Psoas muscle (tissue), 8 donors: ENCODE measurements around the gene SLC16A14. TPM values are rescaled to one million over a fixed set of nuclear protein-coding genes. Genes with fewer than 3 reads are reported as not detected.

Source experiments
- ATAC-seq, 4 donors: fragments of 200-7000 bp; cut with Tn5 transposase; one replicate each; pipeline ENCODE4 v1.9.1; 2020; ENCODE audit warnings: moderate library complexity in 3 of 4, mild to moderate bottlenecking in 2 of 4
- DNase-seq, 2 donors: peaks; one replicate each; pipeline ENCODE4 v3.0.0-alpha.2; 2020
- H3K27ac ChIP-seq: fragments of 200-600 bp; one replicate; pipeline ENCODE4 v1.8.0; 2022
- H3K27me3 ChIP-seq, 3 donors: fragments of 200-600 bp in 1 of 3; one replicate each; pipeline versions ENCODE4 v1.6.1 to v1.8.0; 2013 to 2022; ENCODE audit warnings: low read length in 2 of 3, mild to moderate bottlenecking in 2 of 3, moderate library complexity in 1 of 3; ENCODE audit not compliant: insufficient read depth in 3 of 3
- H3K36me3 ChIP-seq, 2 donors: fragments of 200-600 bp in 1 of 2; one replicate each; pipeline versions ENCODE4 v1.6.1 to v1.8.0; 2013 to 2022; ENCODE audit warnings: low read depth in 1 of 2, mild to moderate bottlenecking in 1 of 2, moderate library complexity in 1 of 2; ENCODE audit not compliant: insufficient read depth in 1 of 2
- H3K4me1 ChIP-seq: fragments of 200-600 bp; one replicate; pipeline ENCODE4 v1.8.0; 2022
- H3K4me3 ChIP-seq: fragments of 200-600 bp; one replicate; pipeline ENCODE4 v1.8.0; 2022; ENCODE audit warnings: mild to moderate bottlenecking
- H3K9me3 ChIP-seq: fragments of 200-600 bp; one replicate; pipeline ENCODE4 v1.8.0; 2022
- WGBS, 3 donors: extraction: QIAGEN DNeasy Blood & Tissue Kit; methylation state at CpG; one replicate each; pipeline versions ENCODE4 v1.1.6 to v1.1.7; 2013; 5-methylcytosine and 5-hydroxymethylcytosine counted together
- intact Hi-C, 2 donors: fragments of 100-400 bp; cut with DNase I; formaldehyde crosslinking; loops; one replicate each; pipeline versions ENCODE4 v1.11.0 to v1.14.2; 2022
- polyA plus RNA-seq, 3 donors: library from polyadenylated mRNA; stranded (reverse); fragments of 200-250 nt; gene quantifications; one replicate each; pipeline ENCODE4 v1.2.3, GENCODE V29; 2013
- total RNA-seq, 4 donors: library from RNA; stranded (reverse); fragmentation: NEBNext Ultra II Directional in 2 of 4; extraction: Animal tissue kit (Norgen Biotek cat#: 25700) in 2 of 4; gene quantifications; one replicate each; pipeline versions ENCODE4 v1.2.1 to v1.2.4, GENCODE V29; 2021 to 2023
- TF ChIP-seq, protein P1 (sequence below): fragments of 200-600 bp; IDR thresholded peaks from one replicate; pipeline ENCODE4 v1.8.0; 2022; ENCODE audit warnings: antibody characterized with exemption
- donor health status: healthy with polysubstance abuse.
- donor health status: DM: no; HTN: no; CAD: no; lungs with moderate emphysema.
- donor health status: Bipolar disorder and iron deficiency.
- donor health status: healthy.
- donor health status: DM: yes; HTN: yes; CAD: no.
- donor health status: DM: no; HTN: no; CAD: no.
- donor health status: DM: no; HTN: no; CAD: no.
- donor health status: DM: yes; HTN: yes; CAD: no.

The SLC16A14 gene
- total and polyA plus RNA-seq, 7 donors = 0.17 to 1.2 (median 0.46) TPM

DNA sequence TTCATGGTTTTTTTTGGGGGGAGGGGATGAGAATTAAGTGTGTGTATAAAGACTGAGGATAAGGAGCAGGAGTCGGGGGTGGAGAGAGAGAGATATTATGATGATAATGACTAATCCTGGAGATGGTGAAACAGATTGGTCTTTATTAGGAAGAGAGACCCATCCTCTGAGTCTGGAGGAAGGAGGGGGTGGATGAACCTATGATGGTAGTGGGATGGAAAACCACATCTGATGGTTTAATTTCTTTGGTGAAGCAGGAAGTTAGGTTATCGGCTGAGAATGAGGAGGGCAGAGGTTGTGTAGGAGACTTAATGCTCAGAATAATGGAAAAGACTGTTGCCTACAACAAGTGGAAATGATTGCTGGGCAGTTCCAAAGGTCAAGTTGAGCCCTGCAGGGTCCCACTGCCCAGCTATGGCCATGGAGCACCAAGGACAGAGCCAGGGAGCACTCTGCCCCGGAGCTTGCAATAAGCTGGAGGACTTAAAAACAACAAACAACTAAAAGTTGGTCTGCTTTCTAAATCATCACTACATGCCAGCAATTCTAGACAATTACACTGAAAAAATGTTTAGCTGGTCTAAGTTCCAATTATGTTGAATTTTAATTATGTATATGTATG lies 7.9 kb downstream of the SLC16A14 start:
- intact Hi-C loops = no loop called here
- H3K4me1 ChIP-seq = no peaks in the 10 kb centered on the region
- ATAC-seq = no peak
- no peak for DNase-seq
- no peak overlapping the region for H3K4me3 ChIP-seq
- no peaks in the 10 kb centered on the region for H3K9me3 ChIP-seq
- H3K36me3 ChIP-seq = no peaks in the 10 kb centered on the region
- TF ChIP-seq, protein P1, sequence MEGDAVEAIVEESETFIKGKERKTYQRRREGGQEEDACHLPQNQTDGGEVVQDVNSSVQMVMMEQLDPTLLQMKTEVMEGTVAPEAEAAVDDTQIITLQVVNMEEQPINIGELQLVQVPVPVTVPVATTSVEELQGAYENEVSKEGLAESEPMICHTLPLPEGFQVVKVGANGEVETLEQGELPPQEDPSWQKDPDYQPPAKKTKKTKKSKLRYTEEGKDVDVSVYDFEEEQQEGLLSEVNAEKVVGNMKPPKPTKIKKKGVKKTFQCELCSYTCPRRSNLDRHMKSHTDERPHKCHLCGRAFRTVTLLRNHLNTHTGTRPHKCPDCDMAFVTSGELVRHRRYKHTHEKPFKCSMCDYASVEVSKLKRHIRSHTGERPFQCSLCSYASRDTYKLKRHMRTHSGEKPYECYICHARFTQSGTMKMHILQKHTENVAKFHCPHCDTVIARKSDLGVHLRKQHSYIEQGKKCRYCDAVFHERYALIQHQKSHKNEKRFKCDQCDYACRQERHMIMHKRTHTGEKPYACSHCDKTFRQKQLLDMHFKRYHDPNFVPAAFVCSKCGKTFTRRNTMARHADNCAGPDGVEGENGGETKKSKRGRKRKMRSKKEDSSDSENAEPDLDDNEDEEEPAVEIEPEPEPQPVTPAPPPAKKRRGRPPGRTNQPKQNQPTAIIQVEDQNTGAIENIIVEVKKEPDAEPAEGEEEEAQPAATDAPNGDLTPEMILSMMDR = no peak
- H3K27ac ChIP-seq = no peak overlapping the region
- 81 to 87% (median 81%) methylated on average over 3 of the region's 3 CpGs for WGBS, 3 donors
- peaks cover 0 to 9% (median 2%) of the 10 kb centered on the region in 3 donors for H3K27me3 ChIP-seq

DNA sequence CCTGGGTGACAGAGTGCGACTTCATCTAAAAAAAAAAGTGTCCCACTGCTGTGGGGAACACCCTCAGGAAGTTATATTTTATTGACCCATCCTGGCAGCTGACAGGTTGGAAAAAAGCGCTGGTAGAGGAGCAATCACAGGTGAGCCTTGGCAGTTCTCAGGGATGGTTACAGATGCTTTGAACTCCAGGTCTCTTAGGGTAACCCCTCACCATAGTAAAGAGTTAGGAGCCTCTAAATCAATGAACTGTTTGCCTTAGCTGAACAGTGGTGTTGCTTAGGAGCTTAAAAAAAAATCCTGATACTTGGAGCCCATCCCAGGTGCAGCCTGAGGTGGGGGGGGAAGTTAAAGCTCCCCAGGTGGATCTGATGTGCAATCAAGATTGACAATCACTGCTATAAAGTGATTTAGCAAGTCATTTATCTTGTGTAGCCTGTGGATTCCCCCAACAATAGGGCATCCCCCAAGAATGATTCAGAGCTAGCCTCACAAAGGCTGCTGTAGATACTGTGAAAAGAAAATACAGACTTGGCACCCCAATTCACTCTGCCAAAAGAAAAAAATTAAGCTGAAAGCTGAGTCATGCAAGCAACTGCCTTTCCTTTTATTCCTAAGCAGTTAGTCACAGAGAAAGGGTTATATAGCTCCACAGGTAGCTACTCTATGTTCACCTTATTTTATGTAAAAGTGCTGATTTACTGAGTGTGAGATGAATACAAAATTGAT lies 14.8 kb downstream of the SLC16A14 start:
- Histone ChIP-seq H3K4me1 (no peaks in the 10 kb centered on the region), H3K36me3 (no peaks in the 10 kb centered on the region), H3K27ac (no peak overlapping the region), H3K27me3 (no peaks in the 10 kb centered on the region), H3K9me3 (no peaks in the 10 kb centered on the region), H3K4me3 (no peak overlapping the region)
- ATAC-seq (no peak), DNase-seq (no peak)
- 89 to 100% (median 95%) methylated on average over 2 of the region's 2 CpGs for WGBS, 3 donors
- intact Hi-C loops = no loop called here
- TF ChIP-seq, protein P1 = no peak

DNA sequence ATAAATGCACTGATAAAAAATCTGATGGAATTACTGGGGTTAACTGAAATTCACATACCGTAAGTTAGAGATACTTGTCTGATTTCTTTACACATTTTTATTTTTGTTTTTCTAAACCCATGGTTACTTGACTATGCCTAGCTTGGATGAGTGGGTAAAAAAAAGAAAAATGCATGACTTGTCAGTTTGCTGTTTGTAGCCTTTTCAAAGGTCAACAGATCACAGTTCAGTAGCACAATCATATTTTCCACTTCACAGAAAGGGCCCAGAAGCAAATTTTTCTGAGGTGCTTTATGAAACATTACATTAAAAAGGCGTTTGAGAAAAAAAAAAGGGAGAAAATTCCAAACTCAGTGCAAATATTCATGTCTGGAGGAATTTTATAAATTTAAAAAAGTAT lies 16.4 kb downstream of the SLC16A14 start:
- intact Hi-C loops = no loop called here
- Histone ChIP-seq H3K36me3 (no peaks in the 10 kb centered on the region), H3K27me3 (no peaks in the 10 kb centered on the region), H3K4me1 (no peaks in the 10 kb centered on the region), H3K27ac (no peak overlapping the region), H3K9me3 (no peaks in the 10 kb centered on the region), H3K4me3 (no peak overlapping the region)
- no peak for DNase-seq
- ATAC-seq = no peak
- WGBS, 3 donors = 70 to 77% (median 72%) methylated on average over 2 of the region's 2 CpGs
- TF ChIP-seq, protein P1 = no peak

DNA sequence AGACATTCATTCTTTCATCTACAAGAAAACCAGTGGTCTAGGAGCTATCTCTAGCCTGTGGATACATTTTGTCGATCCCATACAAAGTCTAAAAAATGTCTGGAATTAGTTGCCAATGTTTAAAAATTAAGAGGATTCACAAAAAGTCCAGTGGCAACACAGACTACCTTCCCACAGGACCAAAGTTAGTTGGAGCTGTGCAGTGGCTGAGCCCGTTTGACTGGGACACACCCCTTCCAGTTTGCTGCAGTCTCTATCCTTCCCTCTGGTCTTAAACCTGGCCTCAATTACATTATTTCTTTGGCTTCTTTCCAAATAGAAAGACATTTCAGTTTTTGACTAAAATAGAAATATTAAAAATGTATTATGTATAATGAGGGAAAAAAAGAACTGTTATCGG lies 18.6 kb downstream of the SLC16A14 start:
- DNase-seq (no peak), ATAC-seq (no peak)
- H3K9me3 ChIP-seq = no peaks in the 10 kb centered on the region
- no peak overlapping the region for H3K4me3 ChIP-seq
- H3K4me1 ChIP-seq = no peaks in the 10 kb centered on the region
- no peak overlapping the region for H3K27ac ChIP-seq
- H3K36me3 ChIP-seq = no peaks in the 10 kb centered on the region
- intact Hi-C loops = no loop called here
- TF ChIP-seq, protein P1 = no peak
- no peaks in the 10 kb centered on the region for H3K27me3 ChIP-seq
- 62 to 64% (median 63%) methylated on average over 3 of the region's 3 CpGs for WGBS, 3 donors
